HL-60 (cell line): ENCODE measurements around the gene GRID2.

ENCODE experiments used
- DNase-seq, 2 experiments: peaks; one replicate each; pipeline ENCODE4 v3.0.0-alpha.2; 2010 to 2020; ENCODE audit warnings: low read depth in 1 of 2, low spot score in 1 of 2
- H3K27ac ChIP-seq: fragments of 250-450 bp; sonication (Bioruptor Pico); replicated peaks from 2 replicates; pipeline ENCODE4 v1.5.1; 2020; ENCODE audit warnings: mild to moderate bottlenecking, moderate library complexity
- H3K27me3 ChIP-seq: fragments of 250-450 bp; sonication (Bioruptor Pico); 2 replicates; pipeline ENCODE4 v1.5.1; 2021; ENCODE audit warnings: mild to moderate bottlenecking, moderate library complexity; ENCODE audit not compliant: insufficient read depth, poor library complexity, severe bottlenecking
- H3K4me3 ChIP-seq: replicated peaks from 2 replicates; pipeline ENCODE4 v1.5.1; 2011; ENCODE audit warnings: mild to moderate bottlenecking, control low read depth, low read length; ENCODE audit not compliant: insufficient read depth
- GABPA ChIP-seq: IDR thresholded peaks from 2 replicates; pipeline ENCODE4 v1.6.1; 2012; ENCODE audit warnings: low read depth
- POLR2AphosphoS5 ChIP-seq: IDR thresholded peaks from 2 replicates; pipeline ENCODE4 v1.6.1; 2012; ENCODE audit warnings: low read depth
- REST ChIP-seq: IDR thresholded peaks from 2 replicates; pipeline ENCODE4 v1.6.1; 2012; ENCODE audit warnings: low read depth; ENCODE audit not compliant: insufficient replicate concordance
- SPI1 ChIP-seq: IDR thresholded peaks from 2 replicates; pipeline ENCODE4 v1.6.1; 2012; ENCODE audit warnings: low read depth, mild to moderate bottlenecking, borderline replicate concordance
- TF ChIP-seq, protein P1 (sequence below): IDR thresholded peaks from one replicate; pipeline ENCODE4 v1.5.1; 2011; ENCODE audit warnings: low read length, control low read depth, inconsistent platforms; ENCODE audit not compliant: insufficient read depth

Gene GRID2

DNA sequence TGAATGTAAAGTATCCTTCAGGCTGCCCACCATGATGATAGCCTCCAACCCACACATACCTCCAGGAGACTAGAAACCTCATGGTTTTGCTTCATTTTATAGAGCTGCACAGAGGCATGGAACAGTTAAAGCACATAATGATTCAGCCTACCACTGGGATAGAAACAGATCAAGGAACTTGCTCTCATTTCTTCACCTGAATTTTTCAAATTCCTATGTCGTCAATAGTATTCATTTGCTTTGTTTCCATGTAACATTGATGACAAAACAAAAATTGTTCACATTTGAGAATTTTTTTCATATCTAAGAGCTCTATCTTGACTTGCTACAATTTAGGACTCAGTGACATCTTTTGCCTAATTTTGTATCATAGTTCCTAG is 1473.3 kb downstream of the GRID2 start:
- DNase-seq, result no peak
- Histone ChIP-seq H3K27ac (no peak overlapping the region), H3K27me3 (no peaks in the 10 kb centered on the region), H3K4me3 (no peak overlapping the region)
- TF ChIP-seq REST (no peak), SPI1 (no peak), POLR2AphosphoS5 (no peak), GABPA (no peak)
- TF ChIP-seq, protein P1, sequence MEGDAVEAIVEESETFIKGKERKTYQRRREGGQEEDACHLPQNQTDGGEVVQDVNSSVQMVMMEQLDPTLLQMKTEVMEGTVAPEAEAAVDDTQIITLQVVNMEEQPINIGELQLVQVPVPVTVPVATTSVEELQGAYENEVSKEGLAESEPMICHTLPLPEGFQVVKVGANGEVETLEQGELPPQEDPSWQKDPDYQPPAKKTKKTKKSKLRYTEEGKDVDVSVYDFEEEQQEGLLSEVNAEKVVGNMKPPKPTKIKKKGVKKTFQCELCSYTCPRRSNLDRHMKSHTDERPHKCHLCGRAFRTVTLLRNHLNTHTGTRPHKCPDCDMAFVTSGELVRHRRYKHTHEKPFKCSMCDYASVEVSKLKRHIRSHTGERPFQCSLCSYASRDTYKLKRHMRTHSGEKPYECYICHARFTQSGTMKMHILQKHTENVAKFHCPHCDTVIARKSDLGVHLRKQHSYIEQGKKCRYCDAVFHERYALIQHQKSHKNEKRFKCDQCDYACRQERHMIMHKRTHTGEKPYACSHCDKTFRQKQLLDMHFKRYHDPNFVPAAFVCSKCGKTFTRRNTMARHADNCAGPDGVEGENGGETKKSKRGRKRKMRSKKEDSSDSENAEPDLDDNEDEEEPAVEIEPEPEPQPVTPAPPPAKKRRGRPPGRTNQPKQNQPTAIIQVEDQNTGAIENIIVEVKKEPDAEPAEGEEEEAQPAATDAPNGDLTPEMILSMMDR, result no peak

- Histone ChIP-seq H3K27ac (no peak overlapping the region), H3K27me3 (no peaks in the 10 kb centered on the region), H3K4me3 (no peak overlapping the region)
- DNase-seq, result no peak
- TF ChIP-seq SPI1 (no peak), GABPA (no peak), POLR2AphosphoS5 (no peak), REST (no peak)
- TF ChIP-seq, protein P1, result no peak
Measured at GRCh38 chr4:93779228-93779627, 1475.5 kb downstream of the GRID2 start.

GRCh38 chr4:93780080-93780479 is 1476.3 kb downstream of the GRID2 start:
- Histone ChIP-seq H3K4me3 (no peak overlapping the region), H3K27me3 (no peaks in the 10 kb centered on the region), H3K27ac (no peak overlapping the region)
- no peak for DNase-seq
- TF ChIP-seq GABPA, result no peak
- TF ChIP-seq POLR2AphosphoS5, result no peak
- TF ChIP-seq SPI1, result no peak
- TF ChIP-seq, protein P1, result no peak
- TF ChIP-seq REST, result no peak
